ENCODE results near the gene OR10V1.

Gene OR10V1

GRCh38 chr11:59713745-59714144, at the start of gene OR10V1:
Gene OR10V1 (minus strand): TSS chr11:59713845. CDS start chr11:59713845, 0 bp downstream.
- no peak within 1 kb of the TSS for H3K4me3 ChIP-seq (ENCODE audit: low read depth, low read length)
- DNase-seq (ENCODE audit: low read depth) = no peak
- TF ChIP-seq CTCF (IDR thresholded peaks at IDR 0.05; ENCODE audit: low read depth, low read length, missing control alignments) = no peak

GRCh38 chr11:59761993-59762392, 48.3 kb upstream of the OR10V1 start:
- DNase-seq (ENCODE audit: low read depth) = no peak
- no peak for TF ChIP-seq CTCF (IDR thresholded peaks at IDR 0.05; ENCODE audit: low read depth, low read length, missing control alignments)
- H3K4me3 ChIP-seq (ENCODE audit: low read depth, low read length) = no peak overlapping the region

GRCh38 chr11:59760771-59761170, 47.1 kb upstream of the OR10V1 start:
- TF ChIP-seq CTCF (IDR thresholded peaks at IDR 0.05; ENCODE audit: low read depth, low read length, missing control alignments) = no peak

GRCh38 chr11:59759900-59760299, 46.3 kb upstream of the OR10V1 start:
- TF ChIP-seq CTCF (IDR thresholded peaks at IDR 0.05; ENCODE audit: low read depth, low read length, missing control alignments) = no peak
- DNase-seq (ENCODE audit: low read depth) = no peak
- H3K4me3 ChIP-seq (ENCODE audit: low read depth, low read length) = no peak overlapping the region

More at GRCh38 chr11:59760771-59761170, 47.1 kb upstream of the OR10V1 start:
- H3K4me3 ChIP-seq (ENCODE audit: low read depth, low read length) = no peak overlapping the region
- no peak for DNase-seq (ENCODE audit: low read depth)

GRCh38 chr11:59758401-59759037, 44.9 kb upstream of the OR10V1 start:
- DNase-seq (ENCODE audit: low read depth) = no peak
- no peak for TF ChIP-seq CTCF (IDR thresholded peaks at IDR 0.05; ENCODE audit: low read depth, low read length, missing control alignments)
- H3K4me3 ChIP-seq (ENCODE audit: low read depth, low read length) = no peak overlapping the region

- no peak for DNase-seq (ENCODE audit: low read depth)
- no peak overlapping the region for H3K4me3 ChIP-seq (ENCODE audit: low read depth, low read length)
Measured at GRCh38 chr11:59756845-59757244, 43.2 kb upstream of the OR10V1 start.

More at GRCh38 chr11:59756845-59757244, 43.2 kb upstream of the OR10V1 start:
- TF ChIP-seq CTCF (IDR thresholded peaks at IDR 0.05; ENCODE audit: low read depth, low read length, missing control alignments) = no peak

All from GM12864 (cell line).